GM10266 (cell line): ENCODE results near the gene IL1F10.

ENCODE experiments used
- DNase-seq: peaks from one replicate; pipeline ENCODE4 v3.0.0; 2012; ENCODE audit errors: extremely low spot score
- CTCF ChIP-seq: IDR thresholded peaks from 2 replicates; pipeline ENCODE4 v1.5.1; 2012; ENCODE audit warnings: mild to moderate bottlenecking, low read depth; ENCODE audit not compliant: control insufficient read depth, insufficient read depth; ENCODE audit errors: missing control alignments

The IL1F10 gene

GRCh38 chr2:113124181-113124961, 56.6 kb downstream of the IL1F10 start:
- no peak for TF ChIP-seq CTCF
- DNase-seq, result peak; percentile 35
